Measurements from ENCODE around the gene GRK4.

GRCh38 chr4:2928242-2929176, 34.9 kb upstream of the GRK4 start:
- no peak for TF ChIP-seq TRIM28 (IDR thresholded peaks at IDR 0.05; ENCODE audit: borderline replicate concordance, low read length)
- TF ChIP-seq, protein P1, sequence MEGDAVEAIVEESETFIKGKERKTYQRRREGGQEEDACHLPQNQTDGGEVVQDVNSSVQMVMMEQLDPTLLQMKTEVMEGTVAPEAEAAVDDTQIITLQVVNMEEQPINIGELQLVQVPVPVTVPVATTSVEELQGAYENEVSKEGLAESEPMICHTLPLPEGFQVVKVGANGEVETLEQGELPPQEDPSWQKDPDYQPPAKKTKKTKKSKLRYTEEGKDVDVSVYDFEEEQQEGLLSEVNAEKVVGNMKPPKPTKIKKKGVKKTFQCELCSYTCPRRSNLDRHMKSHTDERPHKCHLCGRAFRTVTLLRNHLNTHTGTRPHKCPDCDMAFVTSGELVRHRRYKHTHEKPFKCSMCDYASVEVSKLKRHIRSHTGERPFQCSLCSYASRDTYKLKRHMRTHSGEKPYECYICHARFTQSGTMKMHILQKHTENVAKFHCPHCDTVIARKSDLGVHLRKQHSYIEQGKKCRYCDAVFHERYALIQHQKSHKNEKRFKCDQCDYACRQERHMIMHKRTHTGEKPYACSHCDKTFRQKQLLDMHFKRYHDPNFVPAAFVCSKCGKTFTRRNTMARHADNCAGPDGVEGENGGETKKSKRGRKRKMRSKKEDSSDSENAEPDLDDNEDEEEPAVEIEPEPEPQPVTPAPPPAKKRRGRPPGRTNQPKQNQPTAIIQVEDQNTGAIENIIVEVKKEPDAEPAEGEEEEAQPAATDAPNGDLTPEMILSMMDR (tag by site-specific recombination; IDR thresholded peaks at IDR 0.05): no peak
- no peak for TF ChIP-seq ZNF548 (tag by site-specific recombination; IDR thresholded peaks at IDR 0.05)
- no peak for TF ChIP-seq IKZF3 (tag by site-specific recombination; IDR thresholded peaks at IDR 0.05)
- TF ChIP-seq ZNF24 (tag by site-specific recombination; IDR thresholded peaks at IDR 0.05): no peak
- no peak for TF ChIP-seq REST (tag by site-specific recombination; IDR thresholded peaks at IDR 0.05)
- TF ChIP-seq, protein P2, sequence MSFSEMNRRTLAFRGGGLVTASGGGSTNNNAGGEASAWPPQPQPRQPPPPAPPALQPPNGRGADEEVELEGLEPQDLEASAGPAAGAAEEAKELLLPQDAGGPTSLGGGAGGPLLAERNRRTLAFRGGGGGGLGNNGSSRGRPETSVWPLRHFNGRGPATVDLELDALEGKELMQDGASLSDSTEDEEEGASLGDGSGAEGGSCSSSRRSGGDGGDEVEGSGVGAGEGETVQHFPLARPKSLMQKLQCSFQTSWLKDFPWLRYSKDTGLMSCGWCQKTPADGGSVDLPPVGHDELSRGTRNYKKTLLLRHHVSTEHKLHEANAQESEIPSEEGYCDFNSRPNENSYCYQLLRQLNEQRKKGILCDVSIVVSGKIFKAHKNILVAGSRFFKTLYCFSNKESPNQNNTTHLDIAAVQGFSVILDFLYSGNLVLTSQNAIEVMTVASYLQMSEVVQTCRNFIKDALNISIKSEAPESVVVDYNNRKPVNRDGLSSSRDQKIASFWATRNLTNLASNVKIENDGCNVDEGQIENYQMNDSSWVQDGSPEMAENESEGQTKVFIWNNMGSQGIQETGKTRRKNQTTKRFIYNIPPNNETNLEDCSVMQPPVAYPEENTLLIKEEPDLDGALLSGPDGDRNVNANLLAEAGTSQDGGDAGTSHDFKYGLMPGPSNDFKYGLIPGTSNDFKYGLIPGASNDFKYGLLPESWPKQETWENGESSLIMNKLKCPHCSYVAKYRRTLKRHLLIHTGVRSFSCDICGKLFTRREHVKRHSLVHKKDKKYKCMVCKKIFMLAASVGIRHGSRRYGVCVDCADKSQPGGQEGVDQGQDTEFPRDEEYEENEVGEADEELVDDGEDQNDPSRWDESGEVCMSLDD (tag by site-specific recombination; IDR thresholded peaks at IDR 0.05): no peak

Measured in HEK293 (cell line).